Stimulated activated CD8-positive, alpha-beta memory T cell treated with anti-CD3 and anti-CD28 coated beads, Interleukin-2, amount 100 ng/mL, for 1 hour (primary cell): ENCODE results near the gene GP1BA.

Source experiments
- DNase-seq, 2 donors: peaks; one replicate each; pipeline ENCODE4 v3.0.0-alpha.2; 2020; ENCODE audit warnings: low read depth in 2 of 2

The GP1BA gene

DNA sequence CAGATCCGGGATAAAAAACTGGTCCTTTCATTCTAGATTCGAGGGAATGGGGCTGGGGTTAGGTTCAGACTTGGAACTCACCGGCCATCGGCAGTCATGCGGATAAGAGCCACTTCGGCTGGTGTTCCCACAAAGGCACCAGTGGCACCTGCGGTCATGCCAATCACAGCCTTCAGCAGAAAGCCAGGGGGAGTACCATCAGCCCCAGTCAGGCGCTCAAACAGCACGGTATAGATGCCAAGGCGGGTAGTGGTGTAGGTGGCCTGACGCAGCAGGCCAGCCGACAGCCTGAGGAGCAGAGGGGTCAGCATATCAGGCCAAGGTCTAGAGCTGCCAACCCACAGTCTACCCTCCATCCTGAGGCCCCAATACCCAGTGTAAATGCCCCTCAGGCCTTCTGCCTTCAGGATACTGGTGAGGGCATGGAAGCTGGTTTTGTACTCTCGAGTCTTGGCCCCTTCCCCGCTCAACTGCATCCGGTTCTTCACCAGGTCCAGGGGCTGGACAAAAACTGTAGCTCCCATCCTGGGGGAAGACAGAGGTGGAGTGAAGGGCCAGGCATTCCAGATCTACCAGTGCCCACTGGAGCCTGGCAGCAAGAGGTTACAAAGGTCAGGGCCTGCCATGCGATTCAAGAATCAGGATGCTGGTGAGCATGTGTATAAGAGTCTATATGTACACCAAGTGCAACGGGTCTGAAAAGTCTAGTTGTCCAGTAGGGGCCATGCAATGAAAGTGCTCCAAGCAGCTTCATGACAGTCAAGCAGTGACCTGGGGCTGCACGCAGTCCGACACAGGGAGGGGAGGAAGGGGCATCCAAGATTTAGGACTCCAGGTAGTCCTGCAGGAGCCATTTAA, 6.8 kb downstream of the GP1BA start:
- DNase-seq, result no peak

DNA sequence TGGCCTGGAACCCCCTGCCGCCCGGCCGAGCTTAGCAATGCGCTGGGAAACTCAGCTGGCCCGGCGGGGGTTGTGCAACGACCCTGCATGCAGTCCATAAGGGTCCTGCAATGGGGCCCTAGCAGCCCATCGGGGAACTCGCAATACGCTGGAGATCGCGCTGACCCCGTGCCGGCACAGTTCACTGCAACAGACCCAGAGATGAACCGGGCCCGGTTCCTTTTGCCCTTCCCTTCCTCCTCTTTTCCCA, 7.4 kb downstream of the GP1BA start:
- DNase-seq, result no peak

DNA sequence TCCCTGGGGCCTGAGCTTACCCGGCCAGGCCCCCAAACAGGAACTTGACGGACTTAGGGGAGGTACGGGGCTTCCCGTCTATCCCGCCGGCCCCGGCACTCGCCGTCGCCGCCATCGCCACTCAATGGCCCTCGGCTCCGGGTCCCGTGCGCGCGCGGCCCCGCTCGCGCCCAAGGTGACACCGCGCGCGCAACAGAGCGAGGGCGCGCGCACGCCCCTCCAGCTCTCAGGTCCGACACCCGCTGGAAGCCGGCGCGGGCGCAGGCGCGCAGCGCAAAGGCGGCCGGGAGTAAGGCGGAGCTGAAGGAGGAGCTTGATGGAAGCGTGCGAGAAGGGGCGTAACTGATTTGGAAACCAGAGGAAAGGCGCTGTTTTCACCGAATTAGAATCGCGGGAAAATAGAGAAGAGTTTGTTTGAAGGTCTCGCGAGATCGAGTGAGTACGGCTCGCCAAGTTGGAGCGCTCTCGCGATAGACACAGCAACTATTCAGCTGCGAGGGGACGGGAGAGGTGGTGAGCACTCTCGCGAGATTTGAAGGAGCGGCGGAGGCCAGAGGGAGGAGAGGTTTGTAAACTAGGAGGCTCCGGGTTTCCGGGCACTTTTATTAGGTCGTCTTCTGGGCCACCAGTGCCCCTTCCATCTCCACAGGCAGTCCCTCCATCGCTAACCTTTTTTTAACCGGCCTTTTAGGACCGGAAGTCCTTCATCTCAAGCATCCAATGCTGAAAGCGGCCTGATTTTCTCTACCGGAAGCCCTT, 7.9 kb downstream of the GP1BA start, which contains the start of the genes RNF167 and SLC25A11:
Gene RNF167, plus strand, starts transcription at position 473 of the 759 bp plus-strand sequence. CDS start 642 bp downstream, outside the sequence.
Gene SLC25A11, minus strand, starts transcription at position 251 of the 759 bp plus-strand sequence. Its CDS starts 136 bp downstream, at position 115.
- peak; percentile 88 to 89 for DNase-seq

DNA sequence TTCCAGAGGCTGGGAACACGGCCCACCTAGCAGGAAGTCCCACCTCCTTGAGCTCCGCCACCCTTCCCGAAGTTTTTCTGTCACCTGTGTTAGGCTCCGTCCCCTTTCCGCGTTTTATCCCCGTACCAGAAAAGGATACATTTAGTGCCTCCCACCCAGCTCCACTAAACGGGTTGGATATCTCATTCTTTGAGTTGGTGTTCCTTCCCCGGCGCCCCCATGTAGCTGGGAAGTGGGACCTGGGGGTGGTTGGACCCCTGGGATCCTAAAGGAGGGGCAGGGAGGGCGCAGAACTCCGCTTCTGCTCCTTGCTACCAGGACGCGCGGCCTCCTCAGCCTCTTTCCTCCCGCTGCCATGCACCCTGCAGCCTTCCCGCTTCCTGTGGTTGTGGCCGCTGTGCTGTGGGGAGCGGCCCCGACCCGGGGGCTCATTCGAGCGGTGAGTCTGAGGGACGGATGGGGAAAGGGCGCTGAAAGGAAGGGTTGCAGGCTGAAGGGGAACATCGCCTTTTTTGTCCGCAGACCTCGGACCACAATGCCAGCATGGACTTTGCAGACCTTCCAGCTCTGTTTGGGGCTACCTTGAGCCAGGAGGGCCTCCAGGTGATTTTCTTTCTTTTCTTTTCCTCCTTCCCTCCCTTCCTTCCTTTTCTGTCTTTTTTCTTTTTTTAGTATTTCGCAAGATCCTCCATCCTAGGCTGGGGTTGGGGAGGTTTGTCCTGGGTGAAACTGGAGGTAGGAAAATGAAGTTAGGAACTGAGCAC, 8.7 kb downstream of the GP1BA start:
- peak in 1 of 2 donors; percentile 23 for DNase-seq

DNA sequence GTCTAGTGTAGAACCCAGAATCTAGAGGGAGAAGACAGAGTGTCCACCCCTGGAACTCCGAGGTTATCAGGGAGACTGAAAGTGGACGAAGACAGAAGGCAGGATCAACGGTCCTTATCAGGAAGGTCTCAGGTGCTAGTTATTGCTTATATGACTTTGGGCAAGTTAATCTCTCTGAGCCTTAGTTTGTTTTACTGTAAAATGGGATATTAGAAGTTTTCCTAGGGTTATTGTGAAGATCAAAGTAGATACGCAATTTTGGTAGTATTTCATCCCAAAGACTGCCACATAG, 9.2 kb downstream of the GP1BA start:
- DNase-seq, result no peak

DNA sequence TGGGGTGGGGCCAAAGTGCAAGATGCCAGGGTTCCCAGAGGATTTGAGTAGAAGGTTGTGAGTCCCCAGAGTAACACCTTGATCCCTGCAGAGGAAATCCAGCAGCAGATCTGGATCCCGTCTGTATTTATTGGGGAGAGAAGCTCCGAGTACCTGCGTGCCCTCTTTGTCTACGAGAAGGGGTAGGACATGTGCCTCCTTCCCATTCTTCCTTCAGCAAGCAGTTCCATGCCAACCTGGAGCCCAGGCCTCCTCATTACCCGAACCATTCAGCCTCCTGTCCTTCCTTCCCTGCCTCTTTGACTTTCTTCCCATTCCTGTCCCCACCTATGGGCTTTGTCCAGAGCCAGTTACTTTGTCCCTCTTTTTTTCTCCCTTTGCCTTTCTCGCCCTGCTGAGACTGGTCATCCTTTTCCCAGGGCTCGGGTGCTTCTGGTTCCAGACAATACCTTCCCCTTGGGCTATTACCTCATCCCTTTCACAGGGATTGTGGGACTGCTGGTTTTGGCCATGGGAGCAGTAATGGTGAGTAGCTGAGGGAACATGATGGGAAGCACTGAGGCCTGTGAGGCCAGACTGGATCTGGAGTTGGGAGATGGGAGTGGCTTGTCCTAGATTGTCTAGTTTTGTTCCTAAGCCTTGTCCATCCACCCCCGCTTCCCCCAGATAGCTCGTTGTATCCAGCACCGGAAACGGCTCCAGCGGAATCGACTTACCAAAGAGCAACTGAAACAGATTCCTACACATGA, 10.9 kb downstream of the GP1BA start:
- no peak for DNase-seq

DNA sequence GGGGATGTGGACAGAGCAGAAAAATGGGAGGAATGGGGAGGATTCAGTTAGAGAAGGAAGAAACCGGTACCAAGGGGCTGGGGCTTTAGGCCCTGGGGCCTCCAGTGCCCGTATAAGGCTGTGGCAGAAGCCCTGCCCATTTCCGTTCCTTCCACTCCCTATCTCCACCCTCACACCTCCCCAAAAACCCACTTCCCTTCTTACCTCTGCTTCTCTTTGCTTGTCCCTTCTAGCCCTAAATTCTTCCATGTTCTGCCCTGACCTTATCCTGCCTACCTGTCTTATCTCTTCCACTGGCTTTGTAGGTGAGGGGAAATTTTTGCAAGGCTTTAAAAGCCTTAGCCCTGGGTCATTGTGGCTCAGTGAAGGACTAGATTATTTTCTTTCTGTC, 12.1 kb downstream of the GP1BA start:
- DNase-seq, result peak in 1 of 2 donors; percentile 33

DNA sequence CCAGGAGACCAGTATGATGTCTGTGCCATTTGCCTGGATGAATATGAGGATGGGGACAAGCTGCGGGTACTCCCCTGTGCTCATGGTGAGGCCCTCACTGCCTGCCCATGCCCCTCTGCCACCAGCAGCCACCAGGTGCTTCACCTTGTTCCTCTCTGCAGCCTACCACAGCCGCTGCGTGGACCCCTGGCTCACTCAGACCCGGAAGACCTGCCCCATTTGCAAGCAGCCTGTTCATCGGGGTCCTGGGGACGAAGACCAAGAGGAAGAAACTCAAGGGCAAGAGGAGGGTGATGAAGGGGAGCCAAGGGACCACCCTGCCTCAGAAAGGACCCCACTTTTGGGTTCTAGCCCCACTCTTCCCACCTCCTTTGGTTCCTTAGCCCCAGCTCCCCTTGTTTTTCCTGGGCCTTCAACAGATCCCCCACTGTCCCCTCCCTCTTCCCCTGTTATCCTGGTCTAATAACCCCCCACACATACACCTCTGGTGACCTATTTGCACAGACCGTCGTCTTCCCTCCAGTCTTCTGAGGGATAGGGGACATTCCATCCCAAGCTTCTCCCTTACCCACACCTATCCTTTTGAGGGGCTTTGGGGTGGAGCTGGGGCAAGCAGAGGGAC, 12.6 kb downstream of the GP1BA start:
- no peak for DNase-seq

DNA sequence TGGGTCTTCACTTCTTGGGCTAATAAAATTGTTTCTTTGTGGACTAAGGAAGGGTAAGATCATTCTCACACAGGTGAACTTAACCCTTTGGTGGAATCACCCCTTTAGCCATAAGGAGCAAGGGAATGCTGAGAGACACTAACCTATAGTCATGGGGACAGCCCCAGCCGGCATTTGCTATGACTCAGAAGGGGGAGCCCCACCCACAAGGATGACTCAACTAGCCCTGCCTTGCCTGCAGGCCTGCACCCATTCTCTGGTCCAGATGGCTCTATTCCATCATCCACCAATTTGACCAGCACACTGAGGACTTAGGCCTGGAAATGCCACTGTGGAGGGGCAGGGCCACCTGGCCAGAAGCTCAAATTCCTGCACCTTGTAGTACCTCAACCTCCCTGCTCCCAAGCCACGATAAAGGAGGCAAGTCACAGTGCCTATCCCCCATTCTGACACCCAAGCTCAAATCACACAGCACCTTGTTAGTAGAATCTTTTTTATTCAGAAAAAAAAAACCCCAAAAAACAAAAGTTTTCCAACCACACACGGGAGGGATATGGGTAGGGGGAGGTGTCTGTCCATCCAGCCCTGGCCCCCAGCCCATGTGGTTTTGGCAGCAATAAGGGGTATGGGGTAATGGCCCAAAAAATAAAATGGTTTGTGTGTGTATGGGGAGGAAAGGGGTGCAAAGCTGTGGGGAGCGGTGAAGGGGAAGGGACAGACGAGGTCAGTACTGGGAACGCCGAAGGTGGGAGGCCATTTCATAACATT, 13.3 kb downstream of the GP1BA start:
- peak in 1 of 2 donors; percentile 63 for DNase-seq

DNA sequence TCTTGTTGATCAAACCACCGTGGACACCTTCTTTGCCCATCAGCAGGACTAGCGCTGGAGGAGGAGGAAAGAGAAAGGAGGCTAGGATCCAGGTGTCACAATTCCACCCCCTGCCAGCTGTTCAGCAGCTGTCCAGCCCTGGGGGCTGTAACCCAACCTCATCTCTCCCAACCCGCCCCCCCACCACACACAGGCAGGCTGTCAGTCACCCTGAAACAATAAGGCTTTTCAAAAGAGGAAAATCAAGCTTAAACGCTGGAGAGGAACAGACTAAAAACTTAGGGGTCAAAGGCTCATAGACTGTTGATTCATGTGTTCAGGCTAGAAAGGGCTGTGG, 13.8 kb downstream of the GP1BA start:
- no peak for DNase-seq

DNA sequence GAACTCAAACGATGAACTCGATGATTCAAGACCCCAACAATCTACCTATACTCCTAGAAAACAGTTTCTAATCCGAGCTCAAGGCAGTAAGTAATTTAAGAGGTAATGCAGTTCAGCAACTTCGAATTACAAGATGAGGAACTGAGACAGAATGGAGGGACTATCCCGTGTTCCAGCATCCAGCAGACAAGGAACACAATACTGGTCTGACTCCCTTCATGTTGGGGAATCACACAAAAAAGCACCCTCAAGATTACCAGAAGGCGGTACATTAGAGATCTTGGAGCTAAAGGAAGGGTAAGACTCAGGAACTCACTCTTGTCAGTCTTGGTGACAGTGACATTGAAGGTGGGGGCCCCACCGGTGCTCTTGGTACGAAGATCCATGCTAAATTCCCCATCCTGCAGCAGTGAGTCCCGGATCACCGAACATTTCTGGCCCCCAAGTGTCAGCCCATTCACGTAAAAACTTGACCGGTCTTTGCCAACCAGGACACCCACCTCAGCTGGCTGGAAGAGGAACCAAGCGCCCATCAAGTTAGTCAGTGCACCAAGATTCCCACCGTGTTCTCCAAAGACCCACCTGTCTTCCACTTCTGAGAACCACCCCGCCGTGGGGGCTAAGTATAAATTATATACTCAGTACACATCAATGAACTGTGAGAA, 14.4 kb downstream of the GP1BA start:
- DNase-seq, result no peak

DNA sequence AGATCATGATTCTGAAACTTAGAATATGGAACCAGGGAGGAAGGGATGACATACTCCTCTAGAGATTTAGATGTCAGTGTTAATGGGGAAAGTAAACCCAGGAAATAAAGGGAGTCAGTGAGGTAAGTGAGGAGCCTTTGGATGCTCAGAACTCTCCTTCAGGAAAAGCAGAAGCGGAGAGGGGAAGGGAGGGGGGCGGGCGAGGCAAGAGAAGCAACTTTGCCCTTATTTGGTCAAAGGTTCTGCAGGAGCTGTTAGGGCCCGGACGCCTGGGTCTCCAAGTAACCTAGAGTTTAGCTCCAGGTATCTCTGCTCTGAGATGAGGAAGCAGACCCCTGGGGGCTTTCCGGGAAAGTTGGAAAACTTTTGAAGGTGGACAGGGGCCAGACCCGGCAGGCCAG, 14.9 kb downstream of the GP1BA start:
- DNase-seq, result no peak

DNA sequence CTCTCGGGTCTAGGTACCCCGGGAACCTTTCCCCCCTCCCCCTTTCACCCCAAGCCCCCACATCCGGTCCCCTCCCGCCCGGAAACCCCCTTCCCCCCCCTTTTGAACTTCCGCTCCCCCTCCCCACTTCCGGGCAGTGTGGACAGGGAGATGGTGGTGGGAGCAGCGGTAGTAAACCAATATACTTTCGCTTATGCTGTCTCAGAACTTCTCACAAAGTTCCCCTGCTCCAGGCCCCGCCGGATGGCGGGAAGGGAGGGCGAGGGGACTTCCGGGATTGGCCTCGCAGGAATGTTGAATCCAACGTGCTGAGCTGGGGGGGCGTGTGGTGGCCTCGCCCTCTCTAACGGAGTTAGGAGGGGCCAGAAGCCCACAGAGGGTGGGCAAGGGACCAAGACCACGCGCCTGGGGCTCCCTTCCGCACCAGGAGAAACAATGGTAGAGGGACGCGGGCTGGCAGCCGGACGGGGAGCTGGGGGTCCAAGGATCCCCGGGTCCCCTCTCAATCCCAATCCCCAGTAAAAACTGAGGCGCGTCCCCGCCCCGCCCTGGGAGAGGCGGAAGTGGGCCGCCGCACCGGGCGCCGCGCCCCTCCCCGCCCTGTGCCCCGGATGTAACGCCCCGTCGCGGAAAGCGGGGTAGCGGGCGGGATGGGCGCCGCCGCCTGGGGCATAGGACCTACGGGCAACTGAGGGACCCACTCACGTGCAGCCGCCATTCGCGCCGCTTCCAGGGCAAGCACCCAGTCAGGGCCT, 15.5 kb downstream of the GP1BA start:
- DNase-seq, result peak in 1 of 2 donors; percentile 51

DNA sequence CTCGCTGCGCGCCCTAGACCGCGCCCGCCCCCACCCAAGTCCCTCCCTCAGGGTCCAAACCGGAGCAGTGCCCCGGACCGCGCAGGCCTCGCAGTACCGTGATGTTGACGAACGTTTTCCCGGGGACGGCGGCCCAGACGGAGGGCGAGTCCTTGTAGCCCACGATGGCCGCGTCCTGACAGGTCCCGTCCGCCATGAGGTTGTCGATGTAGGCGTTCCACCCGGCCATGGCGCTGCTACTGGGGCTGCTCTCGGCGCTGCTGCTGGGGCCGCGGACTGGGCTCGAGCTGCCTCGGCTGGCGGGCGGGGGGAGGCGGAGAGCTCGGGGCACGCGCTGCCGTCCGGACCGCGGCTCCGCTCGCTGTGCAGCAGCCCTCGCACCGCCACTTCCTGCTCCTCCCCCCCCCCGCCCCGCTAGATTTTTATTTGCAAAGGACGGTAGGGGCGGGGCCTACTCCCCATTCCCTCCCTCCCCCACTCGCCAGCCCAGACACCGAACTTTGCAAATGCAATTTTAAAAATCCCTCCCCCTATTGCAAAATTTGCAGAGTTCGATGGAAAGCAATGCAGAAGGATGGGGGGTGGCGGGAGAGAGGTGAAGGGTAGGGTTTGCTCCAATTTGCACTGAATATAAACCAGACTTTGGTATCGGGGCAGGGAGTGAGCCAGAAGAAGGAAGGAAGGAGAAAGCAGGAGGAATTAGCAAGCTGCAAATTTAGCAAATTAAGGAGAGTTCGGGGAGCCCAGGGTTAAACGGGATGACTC, 16.3 kb downstream of the GP1BA start, which contains the start of gene PFN1:
Gene PFN1, minus strand, starts transcription at position 365 of the 765 bp plus-strand sequence. Its CDS starts 136 bp downstream, at position 229.
- DNase-seq, result peak; percentile 77 to 85

DNA sequence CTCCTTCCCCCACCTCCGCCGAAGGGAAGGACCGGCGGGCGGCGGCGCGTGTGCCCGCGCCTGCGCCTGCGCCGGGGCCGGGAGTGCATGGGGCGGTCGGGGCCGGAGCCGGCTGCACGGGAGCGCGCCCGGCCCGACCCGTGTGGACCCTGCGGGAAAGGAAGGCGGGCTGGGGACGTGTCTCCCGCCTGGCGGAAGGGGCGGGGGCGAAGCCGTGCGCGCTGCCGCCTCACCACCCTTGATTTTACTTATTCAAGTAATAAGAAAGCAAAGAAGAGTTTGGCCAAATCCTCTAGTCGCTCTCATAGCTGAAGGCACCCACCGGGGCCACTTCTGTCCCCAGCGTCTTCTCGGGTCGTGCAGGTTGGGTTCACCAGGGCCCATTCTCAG, 16.8 kb downstream of the GP1BA start:
- peak in 1 of 2 donors; percentile 39 for DNase-seq

DNA sequence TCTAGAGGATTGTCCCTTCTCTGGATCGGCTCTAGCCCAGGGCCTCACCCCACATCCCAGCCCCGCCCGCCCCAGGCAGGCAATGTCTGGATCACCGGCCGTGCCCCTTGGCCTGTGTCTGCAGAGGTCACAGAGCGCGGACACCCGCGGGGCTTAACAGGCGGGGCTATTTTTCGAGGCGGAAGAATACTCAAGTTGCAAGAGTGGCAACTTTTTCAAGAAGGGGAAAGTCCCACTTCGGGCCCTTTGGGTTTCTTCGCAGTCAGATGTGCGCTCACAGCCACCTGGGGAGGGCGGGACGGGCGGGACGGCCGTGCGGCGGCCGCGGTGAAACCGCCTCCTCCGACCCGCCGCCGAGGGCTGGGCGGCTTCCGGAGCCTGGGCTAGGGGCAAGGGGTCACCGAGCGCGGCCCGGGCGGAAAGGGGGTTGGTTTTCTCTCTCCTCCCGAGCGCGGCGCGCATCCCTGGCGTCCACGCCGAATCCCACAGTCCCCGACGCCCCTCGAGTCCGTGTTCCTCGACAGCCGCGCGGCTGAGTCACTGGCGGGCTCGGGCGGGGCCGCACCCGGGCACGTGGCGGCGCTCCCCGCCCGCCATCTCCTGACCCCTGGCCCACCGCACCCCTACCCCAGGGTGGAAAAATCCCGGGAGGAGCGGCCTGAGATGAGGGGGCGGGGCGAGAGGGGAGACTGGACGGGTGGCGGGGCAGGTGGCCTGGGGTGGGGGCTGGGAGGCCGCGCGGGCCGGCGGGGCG, 17.4 kb downstream of the GP1BA start:
- peak in 1 of 2 donors; percentile 54 for DNase-seq

DNA sequence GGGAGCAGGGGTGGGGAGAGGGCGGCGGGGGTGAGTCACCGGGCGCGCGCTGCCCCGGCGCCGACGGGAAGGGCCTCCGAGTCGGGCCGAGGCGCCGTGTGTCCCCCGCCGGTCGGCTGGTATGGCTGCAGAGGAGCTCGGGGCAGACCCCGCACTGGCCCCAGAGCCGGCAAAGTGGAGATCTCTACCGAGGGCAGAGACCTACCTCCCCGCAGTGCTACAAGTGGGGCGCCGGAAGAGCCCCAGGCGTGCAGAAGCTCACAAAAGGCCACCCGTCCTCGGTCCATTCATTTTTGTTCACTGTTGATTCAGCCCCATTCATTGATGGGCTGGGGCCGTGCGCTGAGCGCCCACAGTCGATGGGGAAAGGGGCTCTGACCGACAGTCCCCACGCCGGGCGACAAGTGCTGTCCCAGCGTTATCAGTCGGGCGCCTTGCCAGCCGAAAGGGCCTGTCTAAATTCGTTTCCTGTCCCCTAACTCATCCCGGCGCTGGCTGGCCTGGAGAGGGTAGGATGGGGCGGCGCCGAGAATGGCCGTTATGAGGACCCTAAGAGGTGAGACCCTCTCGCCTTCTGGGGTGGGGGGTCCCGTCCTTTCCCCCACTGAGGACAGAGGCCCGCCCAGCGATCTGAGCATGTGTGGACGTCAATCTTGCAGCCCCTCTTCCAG, 18.1 kb downstream of the GP1BA start:
- DNase-seq, result no peak
